GM12878 (cell line): Measurements from ENCODE around the gene MYOM1.

ENCODE experiments used
- CEBPB ChIP-seq, 2 experiments: fragments of 150-350 bp in 1 of 2; IDR thresholded peaks; 2 replicates each; pipeline ENCODE4 v1.6.1; 2012 to 2014; ENCODE audit warnings: low read depth in 2 of 2, low read length in 2 of 2, borderline replicate concordance in 1 of 2, inconsistent platforms in 1 of 2
- DPF2 ChIP-seq: fragments of 450-650 bp; IDR thresholded peaks from 2 replicates; pipeline ENCODE4 v1.6.1; 2017; ENCODE audit warnings: mild to moderate bottlenecking
- ELK1 ChIP-seq: IDR thresholded peaks from 2 replicates; pipeline ENCODE4 v1.6.1; 2012; ENCODE audit warnings: low read depth, low read length, improper control_type of control experiment
- EZH2 ChIP-seq: IDR thresholded peaks from 2 replicates; pipeline ENCODE4 v1.6.1; 2012; ENCODE audit warnings: low read depth, mild to moderate bottlenecking, control low read depth, inconsistent platforms, low read length, borderline replicate concordance; ENCODE audit not compliant: control insufficient read depth
- NFIC ChIP-seq: IDR thresholded peaks from 2 replicates; pipeline ENCODE4 v1.6.1; 2012; ENCODE audit warnings: low read depth, mild to moderate bottlenecking, inconsistent platforms, low read length, moderate library complexity
- POLR2A ChIP-seq: IDR thresholded peaks from 2 replicates; pipeline ENCODE4 v1.6.1; 2011; ENCODE audit warnings: low read depth, mild to moderate bottlenecking, low read length
- POLR2AphosphoS5 ChIP-seq: IDR thresholded peaks from 2 replicates; pipeline ENCODE4 v1.6.1; 2011; ENCODE audit warnings: mild to moderate bottlenecking, low read length, inconsistent platforms
- RCOR1 ChIP-seq: conservative IDR thresholded peaks from 2 replicates; pipeline ENCODE4 v1.6.1; 2012; ENCODE audit warnings: low read depth, low read length, improper control_type of control experiment
- WRNIP1 ChIP-seq: IDR thresholded peaks from 2 replicates; pipeline ENCODE4 v1.6.1; 2011; ENCODE audit warnings: low read depth, low read length, improper control_type of control experiment, borderline replicate concordance
- TF ChIP-seq, protein P1 (sequence below): fragments of 450-650 bp; IDR thresholded peaks from 2 replicates; pipeline ENCODE4 v1.6.1; 2017; ENCODE audit warnings: mild to moderate bottlenecking, moderate library complexity
- TF ChIP-seq, protein P2 (sequence below), 3 experiments: IDR thresholded peaks in 2 of 3; conservative IDR thresholded peaks in 1 of 3; 2 replicates each; pipeline ENCODE4 v1.5.1; 2011; ENCODE audit warnings: low read depth in 3 of 3, low read length in 3 of 3, mild to moderate bottlenecking in 3 of 3, control low read depth in 2 of 3, moderate library complexity in 2 of 3, inconsistent platforms in 1 of 3, mixed read lengths in 1 of 3; ENCODE audit not compliant: control insufficient read depth in 2 of 3, insufficient read depth in 1 of 3; ENCODE audit errors: extremely low read depth in 1 of 3
- TF ChIP-seq, protein P3 (sequence below): IDR thresholded peaks from 2 replicates; pipeline ENCODE4 v1.6.1; 2011; ENCODE audit warnings: low read depth, low read length, improper control_type of control experiment, borderline replicate concordance

DNA sequence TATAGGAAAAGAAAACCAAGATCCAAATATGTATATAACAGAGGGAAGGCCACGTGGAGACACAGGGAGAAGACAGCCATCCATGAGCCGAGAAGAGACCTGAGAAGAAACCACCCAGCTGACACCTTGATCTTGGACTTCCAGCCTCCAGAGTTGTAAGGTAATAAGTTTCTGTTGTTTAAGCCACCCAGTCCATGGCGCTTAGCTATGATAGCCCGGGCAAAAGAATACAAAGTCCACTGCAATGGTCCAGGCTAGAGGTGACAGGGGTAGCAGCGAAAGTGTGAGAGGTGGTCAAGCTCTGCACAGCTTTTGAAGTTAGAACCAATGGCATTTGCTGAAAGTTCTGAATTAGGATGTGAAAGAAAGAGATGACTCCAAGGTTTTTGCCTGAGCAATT lies 2.8 kb downstream of the MYOM1 start:
- TF ChIP-seq EZH2: no peak
- TF ChIP-seq CEBPB (IDR thresholded peaks at IDR 0.05; ENCODE audit: borderline replicate concordance in 1 of 2, low read depth in 2 of 2, low read length in 2 of 2): no peak
- TF ChIP-seq POLR2A: no peak
- TF ChIP-seq ELK1: no peak
- TF ChIP-seq, protein P1, sequence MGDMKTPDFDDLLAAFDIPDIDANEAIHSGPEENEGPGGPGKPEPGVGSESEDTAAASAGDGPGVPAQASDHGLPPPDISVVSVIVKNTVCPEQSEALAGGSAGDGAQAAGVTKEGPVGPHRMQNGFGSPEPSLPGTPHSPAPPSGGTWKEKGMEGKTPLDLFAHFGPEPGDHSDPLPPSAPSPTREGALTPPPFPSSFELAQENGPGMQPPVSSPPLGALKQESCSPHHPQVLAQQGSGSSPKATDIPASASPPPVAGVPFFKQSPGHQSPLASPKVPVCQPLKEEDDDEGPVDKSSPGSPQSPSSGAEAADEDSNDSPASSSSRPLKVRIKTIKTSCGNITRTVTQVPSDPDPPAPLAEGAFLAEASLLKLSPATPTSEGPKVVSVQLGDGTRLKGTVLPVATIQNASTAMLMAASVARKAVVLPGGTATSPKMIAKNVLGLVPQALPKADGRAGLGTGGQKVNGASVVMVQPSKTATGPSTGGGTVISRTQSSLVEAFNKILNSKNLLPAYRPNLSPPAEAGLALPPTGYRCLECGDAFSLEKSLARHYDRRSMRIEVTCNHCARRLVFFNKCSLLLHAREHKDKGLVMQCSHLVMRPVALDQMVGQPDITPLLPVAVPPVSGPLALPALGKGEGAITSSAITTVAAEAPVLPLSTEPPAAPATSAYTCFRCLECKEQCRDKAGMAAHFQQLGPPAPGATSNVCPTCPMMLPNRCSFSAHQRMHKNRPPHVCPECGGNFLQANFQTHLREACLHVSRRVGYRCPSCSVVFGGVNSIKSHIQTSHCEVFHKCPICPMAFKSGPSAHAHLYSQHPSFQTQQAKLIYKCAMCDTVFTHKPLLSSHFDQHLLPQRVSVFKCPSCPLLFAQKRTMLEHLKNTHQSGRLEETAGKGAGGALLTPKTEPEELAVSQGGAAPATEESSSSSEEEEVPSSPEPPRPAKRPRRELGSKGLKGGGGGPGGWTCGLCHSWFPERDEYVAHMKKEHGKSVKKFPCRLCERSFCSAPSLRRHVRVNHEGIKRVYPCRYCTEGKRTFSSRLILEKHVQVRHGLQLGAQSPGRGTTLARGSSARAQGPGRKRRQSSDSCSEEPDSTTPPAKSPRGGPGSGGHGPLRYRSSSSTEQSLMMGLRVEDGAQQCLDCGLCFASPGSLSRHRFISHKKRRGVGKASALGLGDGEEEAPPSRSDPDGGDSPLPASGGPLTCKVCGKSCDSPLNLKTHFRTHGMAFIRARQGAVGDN: no peak
- TF ChIP-seq DPF2: no peak
- no peak for TF ChIP-seq POLR2AphosphoS5
- TF ChIP-seq, protein P2, sequence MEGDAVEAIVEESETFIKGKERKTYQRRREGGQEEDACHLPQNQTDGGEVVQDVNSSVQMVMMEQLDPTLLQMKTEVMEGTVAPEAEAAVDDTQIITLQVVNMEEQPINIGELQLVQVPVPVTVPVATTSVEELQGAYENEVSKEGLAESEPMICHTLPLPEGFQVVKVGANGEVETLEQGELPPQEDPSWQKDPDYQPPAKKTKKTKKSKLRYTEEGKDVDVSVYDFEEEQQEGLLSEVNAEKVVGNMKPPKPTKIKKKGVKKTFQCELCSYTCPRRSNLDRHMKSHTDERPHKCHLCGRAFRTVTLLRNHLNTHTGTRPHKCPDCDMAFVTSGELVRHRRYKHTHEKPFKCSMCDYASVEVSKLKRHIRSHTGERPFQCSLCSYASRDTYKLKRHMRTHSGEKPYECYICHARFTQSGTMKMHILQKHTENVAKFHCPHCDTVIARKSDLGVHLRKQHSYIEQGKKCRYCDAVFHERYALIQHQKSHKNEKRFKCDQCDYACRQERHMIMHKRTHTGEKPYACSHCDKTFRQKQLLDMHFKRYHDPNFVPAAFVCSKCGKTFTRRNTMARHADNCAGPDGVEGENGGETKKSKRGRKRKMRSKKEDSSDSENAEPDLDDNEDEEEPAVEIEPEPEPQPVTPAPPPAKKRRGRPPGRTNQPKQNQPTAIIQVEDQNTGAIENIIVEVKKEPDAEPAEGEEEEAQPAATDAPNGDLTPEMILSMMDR (IDR thresholded peaks at IDR 0.05 in 2 of 3, conservative IDR thresholded peaks at IDR 0.05 in 1 of 3; ENCODE audit: control insufficient read depth in 2 of 3, extremely low read depth in 1 of 3, insufficient read depth in 1 of 3, low read depth in 3 of 3, low read length in 3 of 3): no peak
- TF ChIP-seq NFIC: no peak
- TF ChIP-seq RCOR1: no peak
- TF ChIP-seq, protein P3, sequence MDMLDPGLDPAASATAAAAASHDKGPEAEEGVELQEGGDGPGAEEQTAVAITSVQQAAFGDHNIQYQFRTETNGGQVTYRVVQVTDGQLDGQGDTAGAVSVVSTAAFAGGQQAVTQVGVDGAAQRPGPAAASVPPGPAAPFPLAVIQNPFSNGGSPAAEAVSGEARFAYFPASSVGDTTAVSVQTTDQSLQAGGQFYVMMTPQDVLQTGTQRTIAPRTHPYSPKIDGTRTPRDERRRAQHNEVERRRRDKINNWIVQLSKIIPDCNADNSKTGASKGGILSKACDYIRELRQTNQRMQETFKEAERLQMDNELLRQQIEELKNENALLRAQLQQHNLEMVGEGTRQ: no peak
- TF ChIP-seq WRNIP1: no peak
